ENCODE measurements around the gene CDK14. TPM values are rescaled to one million over a fixed set of nuclear protein-coding genes. Genes with fewer than 3 reads are reported as not detected.

CDK14 gene
- total and polyA plus RNA-seq, 2 donors (not counting 3 experiments of a cell fraction or from before 2014, with no cell fraction given): 5.5 to 34.2 TPM

DNA sequence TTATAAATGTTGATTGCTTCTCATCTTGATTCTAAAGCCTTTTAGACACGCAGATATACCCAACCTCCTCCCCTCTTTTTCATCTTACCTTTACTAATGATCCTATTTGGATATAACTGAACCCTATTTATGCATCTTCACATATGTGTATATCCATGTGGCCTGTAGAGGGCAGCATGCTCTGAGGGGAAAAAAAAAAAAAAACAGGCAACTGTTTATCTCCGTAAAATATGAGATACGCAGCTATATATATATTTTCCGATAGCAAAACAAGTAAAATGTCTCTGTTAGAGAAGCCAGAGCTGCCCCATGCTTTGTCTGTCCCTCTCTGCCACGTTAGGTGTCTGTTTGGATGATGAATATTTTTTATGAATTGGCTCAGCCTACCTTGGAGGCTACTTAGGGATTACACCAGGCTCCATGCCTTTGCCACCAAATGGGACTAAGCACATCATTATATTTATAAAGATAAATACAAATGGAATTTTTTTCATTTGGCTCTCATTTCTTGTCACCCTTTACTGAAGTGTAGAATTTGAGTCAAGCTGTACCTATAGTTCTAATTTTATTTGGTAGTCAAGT is 493.4 kb downstream of the CDK14 start:
- Histone ChIP-seq H3K9me1 (replicated peaks; ENCODE audit: control insufficient read depth, extremely low read depth, insufficient read depth, low read length) (no peaks in the 10 kb centered on the region), H3K9ac (replicated peaks; ENCODE audit: extremely low read depth, insufficient read depth, low read length) (no peak overlapping the region), H3K27ac (ENCODE audit: insufficient read depth, low read depth, low read length) (no peak overlapping the region), H3K27me3 (ENCODE audit: control insufficient read depth in 2 of 2, insufficient read depth in 2 of 2, low read length in 2 of 2) (no peaks in the 10 kb centered on the region), H3K36me3 (ENCODE audit: control insufficient read depth in 2 of 2, extremely low read depth in 1 of 2, insufficient read depth in 2 of 2, low read length in 2 of 2) (no peaks in the 10 kb centered on the region), H3K9me3 (replicated peaks; ENCODE audit: control insufficient read depth, insufficient read depth, low read length) (no peaks in the 10 kb centered on the region), H3K4me2 (ENCODE audit: insufficient read depth, low read length) (peak overlapping the region; percentile 84), H3K4me3 (replicated peaks in 1 of 3; ENCODE audit: insufficient read depth in 1 of 3, low read depth in 1 of 3, low read length in 3 of 3) (peak overlapping the region in 1 of 3 experiments; percentile 7), H4K20me1 (replicated peaks; ENCODE audit: control insufficient read depth, extremely low read depth, insufficient read depth, low read length) (no peaks in the 10 kb centered on the region), H3K4me1 (ENCODE audit: control insufficient read depth, extremely low read depth, insufficient read depth, low read length) (peaks cover 2% of the 10 kb centered on the region), H3K79me2 (ENCODE audit: control insufficient read depth, insufficient read depth, low read length) (no peaks in the 10 kb centered on the region), H2AFZ (ENCODE audit: low read depth, low read length) (peak overlapping the region; percentile 56)
- ChIA-PET CTCF (interaction anchor here (0.6 to 3.5 kb wide), 26 partner anchors 9 to 1358 kb away, joined by 3 to 32 read pairs (median 4); partner anchors contain the start of gene GATAD1), POLR2A (no interaction called here)
- BruUV-seq (replicated peaks): no TSS peak
- DNase-seq (ENCODE audit: low read depth, low spot score) (peak; percentile 60), FAIRE-seq (peak; percentile 58)
- intact Hi-C loops (cut with micrococcal nuclease): loop anchor here (1.0 to 10.0 kb wide), 6 partner anchors 175 to 791 kb away; partner anchors contain the start of genes FZD1 and MTERF1
- no peak for TF ChIP-seq MAX (IDR thresholded peaks at IDR 0.05; ENCODE audit: insufficient read depth, insufficient read length)
- TF ChIP-seq JUN (IDR thresholded peaks at IDR 0.05; ENCODE audit: borderline replicate concordance, insufficient read depth, insufficient read length, low read depth): no peak
- no peak for TF ChIP-seq FOS (IDR thresholded peaks at IDR 0.05; ENCODE audit: borderline replicate concordance, insufficient read depth, low read length)
- peak; percentile 54 to 57 for TF ChIP-seq CTCF (IDR thresholded peaks at IDR 0.05; ENCODE audit: extremely low read depth in 1 of 2, insufficient read depth in 1 of 2, low read depth in 1 of 2, low read length in 2 of 2)
- TF ChIP-seq POLR2A (IDR thresholded peaks at IDR 0.05; ENCODE audit: low read depth, low read length): no peak
- dilution Hi-C loops (cut with MboI; ENCODE audit: extremely low pct_ligation_motif_present, low sequenced_read_pairs): no loop called here
